Lung (tissue), 12 donors: Measurements from ENCODE around the gene CDK16. TPM values are rescaled to one million over a fixed set of nuclear protein-coding genes. Genes with fewer than 3 reads are reported as not detected.

Experiments used
- ATAC-seq: fragments of 200-7000 bp; cut with Tn5 transposase; one replicate; pipeline ENCODE4 v1.9.1; 2020; ENCODE audit warnings: moderate number of reproducible peaks; ENCODE audit not compliant: insufficient read depth, low FRiP score
- DNase-seq, 3 donors: peaks; one replicate each; pipeline ENCODE4 v3.0.0-alpha.2; 2013 to 2017
- H3K27ac ChIP-seq, 2 donors: one replicate each; pipeline ENCODE4 v1.5.1; 2013; ENCODE audit warnings: mild to moderate bottlenecking in 2 of 2, moderate library complexity in 2 of 2, control low read depth in 1 of 2, inconsistent platforms in 1 of 2, low read depth in 1 of 2, low read length in 1 of 2
- H3K27me3 ChIP-seq, 3 donors: one replicate each; pipeline ENCODE4 v1.5.1; 2013; ENCODE audit warnings: low read length in 2 of 3; ENCODE audit not compliant: control insufficient read depth in 3 of 3, insufficient read depth in 3 of 3
- H3K36me3 ChIP-seq, 4 donors: one replicate each; pipeline ENCODE4 v1.5.1; 2013; ENCODE audit warnings: low read length in 4 of 4, mild to moderate bottlenecking in 1 of 4, moderate library complexity in 1 of 4; ENCODE audit not compliant: control insufficient read depth in 4 of 4, insufficient read depth in 4 of 4
- H3K4me1 ChIP-seq, 5 donors: one replicate each; pipeline ENCODE4 v1.5.1; 2013; ENCODE audit warnings: low read length in 5 of 5, mild to moderate bottlenecking in 2 of 5, moderate library complexity in 1 of 5; ENCODE audit not compliant: control insufficient read depth in 5 of 5, insufficient read depth in 5 of 5
- H3K4me3 ChIP-seq: one replicate; pipeline ENCODE4 v1.5.1; 2013; ENCODE audit warnings: mild to moderate bottlenecking, control low read depth, moderate library complexity
- H3K9ac ChIP-seq, 2 donors: one replicate each; pipeline ENCODE4 v1.5.1; 2013; ENCODE audit warnings: low read length in 2 of 2, control low read depth in 1 of 2; ENCODE audit not compliant: insufficient read depth in 1 of 2
- H3K9me3 ChIP-seq, 4 donors: one replicate each; pipeline ENCODE4 v1.5.1; 2013; ENCODE audit warnings: low read length in 3 of 4, mild to moderate bottlenecking in 1 of 4, moderate library complexity in 1 of 4; ENCODE audit not compliant: control insufficient read depth in 4 of 4, insufficient read depth in 3 of 4
- WGBS, 2 donors: extraction: QIAGEN DNeasy Blood & Tissue Kit; methylation state at CpG; one replicate each; pipeline ENCODE4 v1.1.7; 2013; 5-methylcytosine and 5-hydroxymethylcytosine counted together
- polyA plus RNA-seq, 2 donors: library from polyadenylated mRNA; stranded (reverse); fragments of 200-250 nt; gene quantifications; one replicate each; pipeline ENCODE4 v1.2.1, GENCODE V29; 2013
- total RNA-seq, 2 donors: library from RNA; depleted of rRNA in 1 of 2; stranded (reverse); fragments of >200 nt in 1 of 2; gene quantifications; one replicate each; pipeline ENCODE4 v1.2.1, GENCODE V29; 2014 to 2021
- TF ChIP-seq, protein P1 (sequence below): IDR thresholded peaks from 2 replicates; pipeline ENCODE4 v1.5.1; 2012; ENCODE audit warnings: mild to moderate bottlenecking; ENCODE audit errors: control extremely low read depth, extremely low read depth
- donor health status: control.
- donor health status: control.
- donor health status: Bipolar disorder and iron deficiency.
- donor health status: healthy.
- donor health status: DM: yes; HTN: yes; CAD: no.

CDK16 gene
- total and polyA plus RNA-seq, 4 donors = 50.1 to 93.5 (median 60.5) TPM

DNA sequence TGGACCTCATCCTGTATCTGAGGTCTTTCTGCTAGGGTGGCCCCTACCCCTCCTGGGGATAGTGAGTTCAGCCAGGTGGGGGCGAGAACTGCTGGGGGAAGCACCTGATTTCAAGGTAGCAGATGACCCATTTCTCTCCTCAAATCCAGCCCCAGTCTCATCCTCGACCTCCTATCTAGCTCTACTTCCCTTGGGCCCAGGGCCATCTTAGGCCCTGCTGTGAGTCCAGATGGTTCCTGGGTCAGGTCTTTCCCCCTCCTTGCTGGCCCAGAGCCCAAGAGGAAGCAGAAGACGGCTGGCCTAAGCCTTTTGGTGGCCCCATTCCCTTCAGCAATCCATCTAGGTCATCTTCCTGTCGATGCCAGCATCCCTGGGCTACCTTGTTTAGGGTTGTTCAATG lies 3.3 kb downstream of the CDK16 start:
- Histone ChIP-seq H3K27ac (no peak overlapping the region), H3K27me3 (peaks cover 0 to 10% (median 0%) of the 10 kb centered on the region in 3 donors), H3K9me3 (peaks cover 0 to 2% (median 0%) of the 10 kb centered on the region in 4 donors), H3K4me3 (no peak overlapping the region), H3K9ac (no peak overlapping the region), H3K36me3 (peaks cover 14 to 30% (median 26%) of the 10 kb centered on the region in 4 donors), H3K4me1 (peaks cover 0 to 23% (median 17%) of the 10 kb centered on the region in 5 donors)
- WGBS, 2 donors = 43 to 73% methylated on average over 3 to 4 of the region's 4 CpGs
- no peak for ATAC-seq
- no peak for DNase-seq
- TF ChIP-seq, protein P1, sequence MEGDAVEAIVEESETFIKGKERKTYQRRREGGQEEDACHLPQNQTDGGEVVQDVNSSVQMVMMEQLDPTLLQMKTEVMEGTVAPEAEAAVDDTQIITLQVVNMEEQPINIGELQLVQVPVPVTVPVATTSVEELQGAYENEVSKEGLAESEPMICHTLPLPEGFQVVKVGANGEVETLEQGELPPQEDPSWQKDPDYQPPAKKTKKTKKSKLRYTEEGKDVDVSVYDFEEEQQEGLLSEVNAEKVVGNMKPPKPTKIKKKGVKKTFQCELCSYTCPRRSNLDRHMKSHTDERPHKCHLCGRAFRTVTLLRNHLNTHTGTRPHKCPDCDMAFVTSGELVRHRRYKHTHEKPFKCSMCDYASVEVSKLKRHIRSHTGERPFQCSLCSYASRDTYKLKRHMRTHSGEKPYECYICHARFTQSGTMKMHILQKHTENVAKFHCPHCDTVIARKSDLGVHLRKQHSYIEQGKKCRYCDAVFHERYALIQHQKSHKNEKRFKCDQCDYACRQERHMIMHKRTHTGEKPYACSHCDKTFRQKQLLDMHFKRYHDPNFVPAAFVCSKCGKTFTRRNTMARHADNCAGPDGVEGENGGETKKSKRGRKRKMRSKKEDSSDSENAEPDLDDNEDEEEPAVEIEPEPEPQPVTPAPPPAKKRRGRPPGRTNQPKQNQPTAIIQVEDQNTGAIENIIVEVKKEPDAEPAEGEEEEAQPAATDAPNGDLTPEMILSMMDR = no peak

DNA sequence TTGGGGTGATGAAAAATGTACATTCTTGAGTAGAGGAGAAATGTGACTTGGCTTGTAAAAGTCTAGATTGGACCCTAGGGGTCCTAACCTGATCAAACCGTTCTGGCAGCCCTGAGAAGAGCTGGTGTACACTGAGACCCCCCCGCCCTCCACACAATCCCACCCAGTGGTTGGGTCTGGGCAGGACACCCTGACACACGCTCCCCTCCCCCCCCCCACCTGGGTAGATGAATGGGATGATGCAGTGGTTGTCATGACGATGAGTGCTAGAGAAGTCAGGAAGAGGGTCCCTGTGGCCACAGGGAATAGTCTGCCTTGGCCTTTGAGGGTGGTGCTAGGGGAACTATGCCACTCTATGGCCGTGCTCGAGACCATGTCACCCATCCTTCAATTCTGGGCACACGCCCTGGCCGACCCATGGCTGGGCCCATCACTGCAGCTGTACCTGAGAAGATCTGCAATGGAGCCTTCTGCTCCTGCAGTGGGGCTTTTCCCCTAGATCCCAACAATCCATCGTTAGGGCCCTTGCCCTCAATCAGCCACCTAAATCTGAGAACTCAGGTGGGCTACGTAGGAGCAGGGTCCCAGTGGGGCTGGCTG lies 4.4 kb downstream of the CDK16 start:
- Histone ChIP-seq H3K27me3 (peaks cover 0 to 10% (median 0%) of the 10 kb centered on the region in 3 donors), H3K36me3 (peaks cover 19 to 33% (median 27%) of the 10 kb centered on the region in 4 donors), H3K27ac (no peak overlapping the region), H3K9me3 (peaks cover 0 to 2% (median 0%) of the 10 kb centered on the region in 4 donors), H3K4me3 (no peak overlapping the region), H3K4me1 (peaks cover 0 to 15% (median 12%) of the 10 kb centered on the region in 5 donors), H3K9ac (no peak overlapping the region)
- ATAC-seq (no peak), DNase-seq (no peak)
- TF ChIP-seq, protein P1 = no peak
- WGBS, 2 donors = 91 to 96% methylated on average over 7 to 10 of the region's 10 CpGs

DNA sequence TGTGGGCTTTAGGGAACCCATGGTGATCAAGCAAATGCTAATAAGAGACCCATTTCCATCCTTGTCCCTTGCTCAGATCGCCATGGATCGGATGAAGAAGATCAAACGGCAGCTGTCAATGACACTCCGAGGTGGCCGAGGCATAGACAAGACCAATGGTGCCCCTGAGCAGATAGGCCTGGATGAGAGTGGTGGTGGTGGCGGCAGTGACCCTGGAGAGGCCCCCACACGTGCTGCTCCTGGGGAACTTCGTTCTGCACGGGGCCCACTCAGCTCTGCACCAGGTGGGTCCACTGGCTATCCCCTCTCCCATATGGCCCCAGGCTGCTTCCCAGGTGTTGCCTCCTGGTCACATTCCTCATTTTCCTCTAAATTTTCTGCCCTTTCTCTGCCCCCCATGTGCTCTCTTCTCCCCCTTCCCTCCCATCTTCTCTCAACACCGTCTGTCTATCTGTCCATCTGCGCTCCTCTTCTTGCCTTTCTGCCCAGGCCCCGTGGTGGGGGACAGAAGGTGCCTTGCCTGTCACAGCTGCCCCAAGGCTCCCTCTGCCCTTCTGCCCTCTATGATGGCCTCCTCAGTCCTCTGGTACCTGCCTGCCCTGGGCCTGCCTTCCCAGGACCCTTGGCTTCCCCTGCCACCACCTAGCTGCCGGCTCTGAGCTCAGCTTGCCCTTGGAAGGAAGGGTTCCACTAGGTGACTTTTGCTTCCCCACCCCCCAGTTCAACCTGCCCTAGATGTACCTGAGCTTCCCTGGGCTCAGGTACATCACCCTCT lies 5.2 kb downstream of the CDK16 start:
- peaks cover 0 to 15% (median 11%) of the 10 kb centered on the region in 5 donors for H3K4me1 ChIP-seq
- H3K4me3 ChIP-seq = no peak overlapping the region
- no peak for ATAC-seq
- no peak for DNase-seq
- H3K36me3 ChIP-seq = peaks cover 19 to 36% (median 28%) of the 10 kb centered on the region in 4 donors
- peaks cover 0 to 10% (median 0%) of the 10 kb centered on the region in 3 donors for H3K27me3 ChIP-seq
- peaks cover 0 to 2% (median 0%) of the 10 kb centered on the region in 4 donors for H3K9me3 ChIP-seq
- no peak overlapping the region for H3K27ac ChIP-seq
- H3K9ac ChIP-seq = no peak overlapping the region
- TF ChIP-seq, protein P1 = no peak
- WGBS, 2 donors = 93 to 96% methylated on average over 11 to 13 of the region's 13 CpGs
